GM18861 (cell line): ENCODE results near the gene CSF1.
"Not testable (repeated sequence)": the region's sequence is repeated elsewhere in the genome, so short reads cannot be mapped to it uniquely, and the experiment has no call there.

Experiments
- ATAC-seq: cut with Tn5 transposase; IDR thresholded peaks from one replicate; pipeline ENCODE4 v1.9.1; 2021; ENCODE audit not compliant: unreplicated experiment

CSF1 gene

GRCh38 chr1:109910123-109910962, at the start of gene CSF1:
TSS of gene CSF1 (plus strand) at chr1:109910849. CDS start at chr1:109911024, 175 bp downstream.
- ATAC-seq = no peak

- ATAC-seq = not testable (repeated sequence)
These were observed 49.0 kb upstream of the CSF1 start for GRCh38 chr1:109861616-109862015.

GRCh38 chr1:109863667-109864046, 47.0 kb upstream of the CSF1 start:
- no peak for ATAC-seq

GRCh38 chr1:109864047-109864822, 46.4 kb upstream of the CSF1 start:
- ATAC-seq = no peak

GRCh38 chr1:109864930-109865612, 45.6 kb upstream of the CSF1 start:
- ATAC-seq = no peak

- ATAC-seq = no peak
These were observed 44.6 kb upstream of the CSF1 start for GRCh38 chr1:109866071-109866470.

- no peak for ATAC-seq
These were observed 37.1 kb upstream of the CSF1 start for GRCh38 chr1:109873278-109874175.

GRCh38 chr1:109874445-109874844, 36.2 kb upstream of the CSF1 start:
- ATAC-seq = no peak

GRCh38 chr1:109875874-109876273, 34.8 kb upstream of the CSF1 start:
- ATAC-seq = no peak

GRCh38 chr1:109876617-109877316, 33.9 kb upstream of the CSF1 start:
- no peak for ATAC-seq

- no peak for ATAC-seq
These were observed 33.3 kb upstream of the CSF1 start for GRCh38 chr1:109877317-109877771.

- ATAC-seq = no peak
These were observed 32.9 kb upstream of the CSF1 start for GRCh38 chr1:109877776-109878175.

GRCh38 chr1:109878531-109879104, 32.0 kb upstream of the CSF1 start:
- ATAC-seq = no peak

- ATAC-seq = not testable (repeated sequence)
These were observed 31.3 kb upstream of the CSF1 start for GRCh38 chr1:109879371-109879770.

GRCh38 chr1:109879881-109880525, 30.6 kb upstream of the CSF1 start:
- no peak for ATAC-seq

- ATAC-seq = no peak
These were observed 29.4 kb upstream of the CSF1 start for GRCh38 chr1:109880971-109881894.

GRCh38 chr1:109881906-109882287, 28.8 kb upstream of the CSF1 start:
- no peak for ATAC-seq
